CD14-positive monocyte (primary cell): ENCODE measurements around the gene NRP2. TPM values are rescaled to one million over a fixed set of nuclear protein-coding genes. Genes with fewer than 3 reads are reported as not detected.

ENCODE experiments used
- DNase-seq, 3 donors: peaks; one replicate each; pipeline ENCODE4 v3.0.0-alpha.2; 2011 to 2022
- H2AFZ ChIP-seq: 2 replicates; pipeline ENCODE4 v1.6.0; 2012; ENCODE audit warnings: mild to moderate bottlenecking, low read depth, low read length, inconsistent platforms; ENCODE audit not compliant: insufficient read depth, poor library complexity, severe bottlenecking
- H3K27ac ChIP-seq, 2 donors: 1 replicate in 1 of 2; 2 replicates in 1 of 2; pipeline ENCODE4 v1.5.1; 2012 to 2013; ENCODE audit warnings: low read length in 2 of 2, control low read depth in 1 of 2, inconsistent platforms in 1 of 2, low read depth in 1 of 2, mild to moderate bottlenecking in 1 of 2
- H3K27me3 ChIP-seq, 2 donors: one replicate each; pipeline versions ENCODE4 v1.6.0 to v1.6.1; 2011 to 2013; ENCODE audit warnings: low read length in 2 of 2; ENCODE audit not compliant: control insufficient read depth in 2 of 2, insufficient read depth in 2 of 2
- H3K36me3 ChIP-seq, 2 donors: replicated peaks in 1 of 2; 1 replicate in 1 of 2; 2 replicates in 1 of 2; pipeline versions ENCODE4 v1.5.1 to v1.6.1; 2012 to 2013; ENCODE audit warnings: low read length in 2 of 2, control low read depth in 1 of 2, inconsistent platforms in 1 of 2, mild to moderate bottlenecking in 1 of 2; ENCODE audit not compliant: insufficient read depth in 2 of 2, control insufficient read depth in 1 of 2
- H3K4me1 ChIP-seq, 2 donors: 1 replicate in 1 of 2; 2 replicates in 1 of 2; pipeline versions ENCODE4 v1.5.1 to v1.6.1; 2012 to 2013; ENCODE audit warnings: low read length in 2 of 2, control low read depth in 1 of 2, inconsistent platforms in 1 of 2, mild to moderate bottlenecking in 1 of 2, moderate library complexity in 1 of 2; ENCODE audit not compliant: insufficient read depth in 2 of 2, control insufficient read depth in 1 of 2
- H3K4me2 ChIP-seq: replicated peaks from 2 replicates; pipeline ENCODE3; 2012; ENCODE audit warnings: low read length, moderate library complexity, mild to moderate bottlenecking; ENCODE audit not compliant: poor library complexity, severe bottlenecking; ENCODE audit errors: extremely low read depth
- H3K4me3 ChIP-seq, 3 experiments: fragments of 200-600 bp in 1 of 3; sonication (generic) in 1 of 3; replicated peaks in 1 of 3; 1 replicate in 2 of 3; 2 replicates in 1 of 3; pipeline ENCODE4 v1.5.1; 2011 to 2013; ENCODE audit warnings: low read length in 3 of 3, mild to moderate bottlenecking in 3 of 3, control low read depth in 2 of 3, low read depth in 2 of 3, inconsistent platforms in 1 of 3, moderate library complexity in 1 of 3
- H3K79me2 ChIP-seq: 2 replicates; pipeline ENCODE4 v1.6.0; 2012; ENCODE audit warnings: mild to moderate bottlenecking, control low read depth, inconsistent platforms, low read length, moderate library complexity; ENCODE audit not compliant: insufficient read depth
- H3K9ac ChIP-seq: 2 replicates; pipeline ENCODE4 v1.6.0; 2017; ENCODE audit warnings: low read length, mild to moderate bottlenecking; ENCODE audit not compliant: insufficient read depth, poor library complexity, severe bottlenecking
- H3K9me3 ChIP-seq, 2 donors: replicated peaks in 1 of 2; 1 replicate in 1 of 2; 2 replicates in 1 of 2; pipeline versions ENCODE4 v1.5.1 to v1.6.1; 2012 to 2013; ENCODE audit warnings: low read length in 2 of 2, control low read depth in 1 of 2; ENCODE audit not compliant: control insufficient read depth in 1 of 2, insufficient read depth in 1 of 2
- H4K20me1 ChIP-seq: 2 replicates; pipeline ENCODE4 v1.6.0; 2012; ENCODE audit warnings: mild to moderate bottlenecking, low read length, control low read depth, moderate library complexity; ENCODE audit not compliant: insufficient read depth
- H3K27ac Mint-ChIP-seq, 7 donors: one replicate each; pipeline ENCODE4 v1.8.0; 2020; ENCODE audit warnings: mild to moderate bottlenecking in 7 of 7, mixed read lengths in 7 of 7, moderate library complexity in 6 of 7, inconsistent platforms in 2 of 7
- H3K27me3 Mint-ChIP-seq, 3 donors: one replicate each; pipeline ENCODE4 v1.8.0; 2021 to 2022; ENCODE audit warnings: low read depth in 3 of 3, mild to moderate bottlenecking in 3 of 3, mixed read lengths in 3 of 3, moderate library complexity in 3 of 3, inconsistent platforms in 1 of 3
- H3K36me3 Mint-ChIP-seq, 2 donors: one replicate each; pipeline ENCODE4 v1.8.0; 2020; ENCODE audit warnings: mixed read lengths in 2 of 2, inconsistent platforms in 1 of 2, mild to moderate bottlenecking in 1 of 2
- H3K4me1 Mint-ChIP-seq: one replicate; pipeline ENCODE4 v1.8.0; 2020; ENCODE audit warnings: mild to moderate bottlenecking, mixed read lengths
- H3K4me3 Mint-ChIP-seq, 2 donors: one replicate each; pipeline ENCODE4 v1.8.0; 2020; ENCODE audit warnings: mild to moderate bottlenecking in 2 of 2, mixed read lengths in 2 of 2, moderate library complexity in 1 of 2
- H3K9me3 Mint-ChIP-seq, 7 donors: one replicate each; pipeline ENCODE4 v1.8.0; 2020 to 2022; ENCODE audit warnings: mixed read lengths in 7 of 7, mild to moderate bottlenecking in 6 of 7, moderate library complexity in 6 of 7, inconsistent platforms in 2 of 7
- CTCF ChIP-seq: fragments of 200-600 bp; IDR thresholded peaks from one replicate; pipeline ENCODE4 v1.8.0; 2022; ENCODE audit warnings: antibody characterized with exemption, mild to moderate bottlenecking
- WGBS: methylation state at CpG from one replicate; pipeline ENCODE4 v1.1.5; 2013; ENCODE audit warnings: missing lambda C conversion rate; ENCODE audit not compliant: insufficient coverage; 5-methylcytosine and 5-hydroxymethylcytosine counted together
- intact Hi-C, 2 donors: fragments of 100-400 bp; cut with micrococcal nuclease; formaldehyde crosslinking; loops; one replicate each; pipeline versions ENCODE4 v1.15.0 to v1.15.1; 2023
- polyA plus RNA-seq, 3 donors: library from polyadenylated mRNA; depleted of rRNA in 1 of 3; unstranded in 2 of 3; stranded (reverse) in 1 of 3; fragments of 300-500 nt in 2 of 3; fragments of >200 nt in 1 of 3; fragmentation: Illumina TruSeq in 2 of 3; gene quantifications; 1 replicate in 2 of 3; 2 replicates in 1 of 3; pipeline ENCODE4 v1.2.3, GENCODE V29; 2012 to 2021

Gene NRP2
- polyA plus RNA-seq, 3 donors: 0.97 to 3.3 (median 1.6) TPM

DNA sequence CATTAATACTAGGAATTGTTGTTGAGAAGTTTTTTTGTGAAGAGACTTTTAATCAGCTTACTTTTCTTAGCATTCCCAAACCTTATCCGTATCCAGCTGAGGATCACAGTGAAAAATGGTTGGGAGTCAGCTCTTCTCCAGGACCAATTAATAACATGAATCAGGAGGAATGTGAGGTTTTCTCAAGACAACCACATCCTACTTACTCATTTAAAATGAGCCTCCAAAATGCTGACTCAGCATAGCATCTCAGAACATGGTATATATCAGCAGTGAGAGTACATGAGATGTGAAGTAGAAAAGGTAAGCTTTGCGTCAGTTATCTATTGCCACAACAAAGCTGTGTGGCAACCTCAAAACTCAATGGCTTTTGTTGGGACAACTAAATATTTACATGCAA, 140.3 kb downstream of the NRP2 start:
- Mint-ChIP-seq H3K4me1 (no peaks in the 10 kb centered on the region), H3K27me3 (peaks cover 0 to 1% (median 0%) of the 10 kb centered on the region in 3 donors), H3K9me3 (peaks cover 6 to 15% (median 8%) of the 10 kb centered on the region in 7 donors), H3K36me3 (no peaks in the 10 kb centered on the region), H3K4me3 (no peak overlapping the region), H3K27ac (no peak overlapping the region)
- Histone ChIP-seq H3K4me3 (no peak overlapping the region), H3K27ac (no peak overlapping the region), H3K27me3 (no peaks in the 10 kb centered on the region), H3K4me2 (no peak overlapping the region), H3K4me1 (no peaks in the 10 kb centered on the region), H3K79me2 (no peaks in the 10 kb centered on the region), H3K9ac (no peak overlapping the region), H4K20me1 (no peaks in the 10 kb centered on the region), H2AFZ (no peak overlapping the region), H3K9me3 (peaks cover 0 to 5% of the 10 kb centered on the region in 2 donors), H3K36me3 (no peaks in the 10 kb centered on the region)
- no peak for TF ChIP-seq CTCF
- no CpG with 5 or more reads among the region's 2 CpGs for WGBS
- intact Hi-C loops: no loop called here
- no peak for DNase-seq

- H3K79me2 ChIP-seq: no peaks in the 10 kb centered on the region
- H3K27me3 ChIP-seq: no peaks in the 10 kb centered on the region
- H3K9me3 Mint-ChIP-seq: peaks cover 6 to 19% (median 8%) of the 10 kb centered on the region in 7 donors
- H3K36me3 ChIP-seq: no peaks in the 10 kb centered on the region
- H4K20me1 ChIP-seq: no peaks in the 10 kb centered on the region
- no peak overlapping the region for H3K27ac ChIP-seq
- peaks cover 0 to 1% (median 0%) of the 10 kb centered on the region in 3 donors for H3K27me3 Mint-ChIP-seq
- H3K4me3 Mint-ChIP-seq: no peak overlapping the region
- no peak for TF ChIP-seq CTCF
- H2AFZ ChIP-seq: no peak overlapping the region
- no peaks in the 10 kb centered on the region for H3K4me1 ChIP-seq
- H3K4me3 ChIP-seq: no peak overlapping the region
- H3K4me1 Mint-ChIP-seq: no peaks in the 10 kb centered on the region
- peaks cover 0 to 5% of the 10 kb centered on the region in 2 donors for H3K9me3 ChIP-seq
- intact Hi-C loops: no loop called here
- WGBS: 61% methylated on average over 5 of the region's 9 CpGs
- DNase-seq: no peak
- H3K27ac Mint-ChIP-seq: no peak overlapping the region
- no peak overlapping the region for H3K4me2 ChIP-seq
- H3K36me3 Mint-ChIP-seq: no peaks in the 10 kb centered on the region
- no peak overlapping the region for H3K9ac ChIP-seq
These were observed 145.6 kb downstream of the NRP2 start for GRCh38 chr2:205827809-205828365.
